Testis (tissue), 2 donors: ENCODE data around the gene CCDC59.

ENCODE experiments used
- CTCF ChIP-seq, 3 experiments: fragments of 450-650 bp in 2 of 3; fragments of 200-600 bp in 1 of 3; sonication (generic) in 1 of 3; IDR thresholded peaks; one replicate each; pipeline ENCODE4 v1.5.1; 2016 to 2019; ENCODE audit warnings: antibody characterized with exemption in 3 of 3, mild to moderate bottlenecking in 2 of 3, moderate library complexity in 1 of 3
- POLR2A ChIP-seq: fragments of 450-650 bp; IDR thresholded peaks from one replicate; pipeline ENCODE4 v1.6.1; 2017; ENCODE audit warnings: antibody characterized with exemption, mild to moderate bottlenecking, moderate library complexity

- TF ChIP-seq CTCF (IDR thresholded peaks at IDR 0.05) (peak in 2 of 3 experiments; percentile 41 to 55), POLR2A (no peak)
Measured at GRCh38 chr12:82326905-82327503, 31.2 kb downstream of the CCDC59 start.
